A549 (cell line): Measurements from ENCODE around the gene IQSEC3. TPM values are rescaled to one million over a fixed set of nuclear protein-coding genes. Genes with fewer than 3 reads are reported as not detected.

Source experiments
- ATAC-seq, 2 experiments: fragments of 200-7000 bp in 1 of 2; fragments of >200 bp in 1 of 2; cut with Nextera tagmentation in 1 of 2; cut with Tn5 transposase in 1 of 2; 3 replicates each; pipeline versions ENCODE4 v1.8.0 to v1.9.1; 2018 to 2020; ENCODE audit warnings: mild to moderate bottlenecking in 1 of 2, moderate library complexity in 1 of 2
- CTCF ChIA-PET: fragments of 300-600 bp; sonication (Branson Sonifier 250); formaldehyde crosslinking; extraction: SDS; loops from one replicate; lab custom pipeline; 2021; ENCODE audit warnings: antibody characterized with exemption, inconsistent platforms; lab: Yijun Ruan, JAX
- POLR2A ChIA-PET: fragments of 350-600 bp; formaldehyde crosslinking; extraction: SDS; loops from one replicate; lab custom pipeline; 2021; ENCODE audit warnings: antibody characterized with exemption, inconsistent platforms; lab: Yijun Ruan, JAX
- DNase-seq, 2 experiments: peaks; one replicate each; pipeline versions ENCODE4 v3.0.0 to v3.0.0-alpha.2; 2011 to 2016; ENCODE audit warnings: low read depth in 1 of 2, low spot score in 1 of 2
- FAIRE-seq: peaks from 2 replicates; lab custom pipeline; 2011; peaks lifted over from hg19 to GRCh38; lab: Jason Lieb, UNC
- H3K27ac ChIP-seq, 2 experiments: fragments of >200 bp; sonication (Bioruptor Twin); formaldehyde crosslinking; 3 replicates each; pipeline ENCODE4 v1.5.1; 2016 to 2017
- H3K4me1 ChIP-seq: fragments of >200 bp; sonication (Bioruptor Twin); formaldehyde crosslinking; 3 replicates; pipeline ENCODE4 v1.6.1; 2016
- H3K4me2 ChIP-seq: fragments of >200 bp; sonication (Bioruptor Twin); formaldehyde crosslinking; 3 replicates; pipeline ENCODE4 v1.6.1; 2016
- H3K4me3 ChIP-seq: fragments of >200 bp; sonication (Bioruptor Twin); formaldehyde crosslinking; 3 replicates; pipeline ENCODE4 v1.5.1; 2016
- H3K9me3 ChIP-seq: fragments of >200 bp; sonication (Bioruptor Twin); formaldehyde crosslinking; 3 replicates; pipeline ENCODE4 v1.6.1; 2016
- ATOH8 ChIP-seq: fragments of 250-450 bp; sonication (Bioruptor Pico); IDR thresholded peaks from 2 replicates; pipeline ENCODE4 v1.5.0; 2020; ENCODE audit warnings: low read depth, mild to moderate bottlenecking, moderate library complexity
- CHD4 ChIP-seq: fragments of 200-600 bp; sonication (generic); IDR thresholded peaks from 2 replicates; pipeline ENCODE4 v1.6.1; 2016; ENCODE audit warnings: antibody characterized with exemption, mild to moderate bottlenecking, borderline replicate concordance
- CTCF ChIP-seq: fragments of >200 bp; sonication (Bioruptor Twin); formaldehyde crosslinking; IDR thresholded peaks from 3 replicates; pipeline ENCODE4 v1.5.1; 2016
- E2F6 ChIP-seq: IDR thresholded peaks from 2 replicates; pipeline ENCODE4 v1.6.1; 2012; ENCODE audit warnings: low read depth, borderline replicate concordance
- EHF ChIP-seq: fragments of 250-450 bp; sonication (Bioruptor Pico); IDR thresholded peaks from 2 replicates; pipeline ENCODE4 v1.5.0; 2020; ENCODE audit warnings: mild to moderate bottlenecking
- EP300 ChIP-seq, 2 experiments: fragments of >200 bp; sonication (Bioruptor Twin); formaldehyde crosslinking; IDR thresholded peaks; 2 replicates in 1 of 2; 3 replicates in 1 of 2; pipeline ENCODE4 v1.6.1; 2016 to 2017
- FOSB ChIP-seq: fragments of 250-450 bp; sonication (Bioruptor Pico); IDR thresholded peaks from 2 replicates; pipeline ENCODE4 v1.5.0; 2020; ENCODE audit warnings: mild to moderate bottlenecking, moderate library complexity
- FOSL2 ChIP-seq, 2 experiments: fragments of 450-650 bp in 1 of 2; fragments of >200 bp in 1 of 2; sonication (Bioruptor Twin) in 1 of 2; formaldehyde crosslinking; IDR thresholded peaks; 2 replicates each; pipeline versions ENCODE4 v1.5.0 to v1.6.1; 2016 to 2020; ENCODE audit warnings: mild to moderate bottlenecking in 1 of 2, moderate library complexity in 1 of 2
- HOXA7 ChIP-seq: fragments of 250-450 bp; sonication (Bioruptor Pico); IDR thresholded peaks from 2 replicates; pipeline ENCODE4 v1.5.0; 2020; ENCODE audit warnings: mild to moderate bottlenecking, moderate library complexity
- JUN ChIP-seq, 2 experiments: fragments of >200 bp; sonication (Bioruptor Twin); formaldehyde crosslinking; IDR thresholded peaks; 2 replicates in 1 of 2; 3 replicates in 1 of 2; pipeline ENCODE4 v1.6.1; 2016 to 2017
- MAFK ChIP-seq: fragments of 450-650 bp; IDR thresholded peaks from 2 replicates; pipeline ENCODE4 v1.6.1; 2014; ENCODE audit not compliant: partially characterized antibody
- MAX ChIP-seq: IDR thresholded peaks from 2 replicates; pipeline ENCODE4 v1.6.1; 2012
- MYC ChIP-seq: IDR thresholded peaks from 2 replicates; pipeline ENCODE4 v1.6.1; 2012; ENCODE audit warnings: mild to moderate bottlenecking, inconsistent platforms, low read length, improper control_type of control experiment, borderline replicate concordance
- NPAS2 ChIP-seq: fragments of 250-450 bp; sonication (Bioruptor Pico); IDR thresholded peaks from 2 replicates; pipeline ENCODE4 v1.8.0; 2022; ENCODE audit warnings: mild to moderate bottlenecking, moderate library complexity, borderline replicate concordance
- PBX3 ChIP-seq: IDR thresholded peaks from 2 replicates; pipeline ENCODE4 v1.6.1; 2012
- POLR2AphosphoS2 ChIP-seq: conservative IDR thresholded peaks from 2 replicates; pipeline ENCODE4 v1.6.1; 2012; ENCODE audit warnings: low read length, improper control_type of control experiment, inconsistent platforms
- RAD21 ChIP-seq, 2 experiments: fragments of >200 bp in 1 of 2; sonication (Bioruptor Twin) in 1 of 2; formaldehyde crosslinking in 1 of 2; IDR thresholded peaks in 1 of 2; conservative IDR thresholded peaks in 1 of 2; 2 replicates in 1 of 2; 3 replicates in 1 of 2; pipeline ENCODE4 v1.6.1; 2012 to 2018; ENCODE audit warnings: inconsistent platforms in 1 of 2
- RNF2 ChIP-seq: fragments of 200-600 bp; sonication (generic); IDR thresholded peaks from 2 replicates; pipeline ENCODE4 v1.6.1; 2016; ENCODE audit warnings: low read depth, mild to moderate bottlenecking, antibody characterized with exemption, moderate library complexity, borderline replicate concordance
- SMC3 ChIP-seq: fragments of >200 bp; sonication (Bioruptor Twin); formaldehyde crosslinking; IDR thresholded peaks from 3 replicates; pipeline ENCODE4 v1.6.1; 2018; ENCODE audit warnings: inconsistent platforms
- SREBF2 ChIP-seq: fragments of 450-650 bp; IDR thresholded peaks from 2 replicates; pipeline ENCODE4 v1.6.1; 2014; ENCODE audit warnings: mild to moderate bottlenecking, moderate library complexity
- TFCP2L1 ChIP-seq: fragments of 250-450 bp; sonication (Bioruptor Pico); IDR thresholded peaks from 2 replicates; pipeline ENCODE4 v1.5.0; 2021; ENCODE audit warnings: mild to moderate bottlenecking
- USF2 ChIP-seq: fragments of 450-650 bp; IDR thresholded peaks from 2 replicates; pipeline ENCODE4 v1.6.1; 2014; ENCODE audit warnings: antibody characterized with exemption
- ZC3H11A ChIP-seq: fragments of 450-650 bp; IDR thresholded peaks from 2 replicates; pipeline ENCODE4 v1.6.1; 2014; ENCODE audit warnings: antibody characterized with exemption, mild to moderate bottlenecking
- ZFP36 ChIP-seq: fragments of 450-650 bp; IDR thresholded peaks from 2 replicates; pipeline ENCODE4 v1.6.1; 2014; ENCODE audit warnings: borderline replicate concordance; ENCODE audit not compliant: partially characterized antibody
- WGBS: methylation state at CpG from one replicate; pipeline ENCODE4 v1.1.6; 2017; ENCODE audit errors: missing lambda C conversion rate; 5-methylcytosine and 5-hydroxymethylcytosine counted together
- polyA plus RNA-seq, 4 experiments: library from polyadenylated mRNA; depleted of rRNA in 3 of 4; stranded (reverse); fragments of >200 nt; fragmentation: RNase III in 1 of 4; extraction: RNeasy Plus Mini Kit Qiagen cat#74134 plus additional on column Dnase treatment in 1 of 4; gene quantifications; 2 replicates in 3 of 4; 3 replicates in 1 of 4; pipeline ENCODE4 v1.2.3, GENCODE V29; 2011 to 2017

Gene IQSEC3
- polyA plus RNA-seq, 2 of the 4 experiments (the other 2 are of a cell fraction), result not detected

GRCh38 chr12:113347-113746 lies 46.8 kb downstream of the IQSEC3 start:
- CTCF ChIA-PET, result interaction anchor here (1.3 kb wide), 1 partner anchor 10 kb away, joined by 3 read pairs; no protein-coding TSS in a partner anchor
- POLR2A ChIA-PET, result no interaction called here
- FAIRE-seq (no peak), ATAC-seq (no peak), DNase-seq (no peak)
- no peak overlapping the region for H3K27ac ChIP-seq
- H3K9me3 ChIP-seq, result no peaks in the 10 kb centered on the region
- H3K4me2 ChIP-seq, result no peak overlapping the region
- TF ChIP-seq RNF2 (no peak), SMC3 (no peak), NPAS2 (CRISPR knock-in tag) (no peak)
- WGBS, result 19% methylated on average over 4 of the region's 4 CpGs
- H3K4me3 ChIP-seq, result no peak overlapping the region
- no peaks in the 10 kb centered on the region for H3K4me1 ChIP-seq

- FAIRE-seq, result no peak
- POLR2A ChIA-PET, result no interaction called here
- no peaks in the 10 kb centered on the region for H3K9me3 ChIP-seq
- no peak for DNase-seq
- 33% methylated on average over 4 of the region's 4 CpGs for WGBS
- ATAC-seq, result no peak
- CTCF ChIA-PET, result interaction anchor here (2.4 kb wide), 1 partner anchor 75 kb away, joined by 7 read pairs; no protein-coding TSS in a partner anchor
- no peak overlapping the region for H3K27ac ChIP-seq
- TF ChIP-seq E2F6, result no peak
- no peak for TF ChIP-seq FOSL2 (IDR thresholded peaks at IDR 0.05)
- TF ChIP-seq FOSL2 (CRISPR knock-in tag; IDR thresholded peaks at IDR 0.05), result no peak
- no peak for TF ChIP-seq USF2
- TF ChIP-seq MAX, result no peak
- no peak for TF ChIP-seq EHF (CRISPR knock-in tag)
- TF ChIP-seq PBX3, result no peak
- no peak for TF ChIP-seq FOSB (CRISPR knock-in tag)
- no peak for TF ChIP-seq CTCF
- TF ChIP-seq POLR2AphosphoS2, result no peak
- no peak for TF ChIP-seq EP300 (IDR thresholded peaks at IDR 0.05)
- no peak for TF ChIP-seq ATOH8 (CRISPR knock-in tag)
- TF ChIP-seq HOXA7 (CRISPR knock-in tag), result no peak
- TF ChIP-seq, all 56 proteins: peak for 0
- H3K4me2 ChIP-seq, result no peak overlapping the region
- H3K4me1 ChIP-seq, result no peaks in the 10 kb centered on the region
- H3K4me3 ChIP-seq, result no peak overlapping the region
These were observed 48.2 kb downstream of the IQSEC3 start for GRCh38 chr12:114626-115211.

- Histone ChIP-seq H3K4me3 (no peak overlapping the region), H3K4me1 (no peaks in the 10 kb centered on the region), H3K27ac (no peak overlapping the region), H3K9me3 (no peaks in the 10 kb centered on the region), H3K4me2 (no peak overlapping the region)
- WGBS, result 45% methylated on average over 5 of the region's 5 CpGs
- no peak for DNase-seq
- CTCF ChIA-PET, result interaction anchor here (1.4 to 2.4 kb wide), 2 partner anchors 37 to 74 kb away, joined by 6 to 7 read pairs; no protein-coding TSS in a partner anchor
- POLR2A ChIA-PET, result no interaction called here
- no peak for FAIRE-seq
- no peak for ATAC-seq
- TF ChIP-seq FOSB (CRISPR knock-in tag), result no peak
- TF ChIP-seq EP300 (IDR thresholded peaks at IDR 0.05), result no peak
- no peak for TF ChIP-seq EHF (CRISPR knock-in tag)
- no peak for TF ChIP-seq JUN (IDR thresholded peaks at IDR 0.05)
- TF ChIP-seq SREBF2, result no peak
- no peak for TF ChIP-seq SMC3
- TF ChIP-seq CHD4, result no peak
- TF ChIP-seq MAFK, result no peak
- TF ChIP-seq ZFP36, result no peak
- TF ChIP-seq USF2, result no peak
- TF ChIP-seq MYC, result no peak
- TF ChIP-seq RNF2, result no peak
- TF ChIP-seq TFCP2L1 (CRISPR knock-in tag), result no peak
- TF ChIP-seq ZC3H11A, result no peak
- no peak for TF ChIP-seq PBX3
- TF ChIP-seq RAD21 (conservative IDR thresholded peaks at IDR 0.05 in 1 of 2, IDR thresholded peaks at IDR 0.05 in 1 of 2), result no peak
These were observed 49.0 kb downstream of the IQSEC3 start for GRCh38 chr12:115518-115917.
